HG03571 (cell line): ENCODE results near the gene CLIC1.

Experiments used
- ATAC-seq: cut with Tn5 transposase; IDR thresholded peaks from one replicate; pipeline ENCODE4 v1.9.1; 2021; ENCODE audit not compliant: unreplicated experiment

CLIC1 gene

DNA sequence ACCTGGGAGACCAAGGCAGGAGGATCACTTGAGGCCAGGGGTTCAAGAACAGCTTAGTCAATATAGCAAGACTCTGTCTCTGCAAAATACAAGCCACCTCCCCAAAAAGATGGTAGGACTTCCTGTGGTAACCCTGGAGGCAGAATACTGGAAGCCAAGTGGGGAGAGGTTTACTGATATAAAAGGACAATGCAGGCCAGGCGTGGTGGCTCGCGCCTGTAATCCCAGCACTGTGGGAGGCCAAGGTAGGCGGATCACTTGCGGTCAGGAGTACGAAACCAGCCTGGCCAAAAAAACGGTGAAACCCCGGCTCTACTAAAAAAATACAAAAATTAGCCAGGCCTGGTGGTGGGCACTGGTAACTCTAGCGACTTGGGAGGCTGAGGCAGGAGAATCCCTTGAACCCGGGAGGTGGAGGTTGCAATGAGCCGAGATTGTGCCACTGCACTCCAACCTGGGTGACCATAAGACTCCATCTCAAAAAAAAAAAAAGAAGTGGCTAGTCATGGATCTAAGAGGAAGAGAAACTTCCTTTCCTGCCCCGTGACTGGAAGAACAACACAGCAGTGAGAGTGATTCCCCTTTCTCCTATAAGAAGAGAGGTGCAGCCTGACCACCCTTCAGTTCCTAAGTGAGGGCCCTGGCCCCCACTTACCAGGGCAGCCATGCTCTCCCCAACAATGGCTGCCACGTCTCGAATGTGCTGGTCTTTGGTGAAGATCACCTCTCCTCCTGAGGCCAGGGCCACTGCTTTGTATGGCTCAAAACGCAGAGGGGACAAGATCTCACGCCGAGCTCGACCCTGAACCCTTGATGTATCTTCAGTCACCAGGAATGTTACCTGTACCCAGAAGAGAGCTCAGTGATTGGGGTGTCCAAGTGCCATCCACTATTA is 32.3 kb upstream of the CLIC1 start:
- no peak for ATAC-seq

GRCh38 chr6:31767096-31767645 is 30.8 kb upstream of the CLIC1 start:
- ATAC-seq: no peak

- no peak for ATAC-seq
Measured at GRCh38 chr6:31765910-31766794, 29.8 kb upstream of the CLIC1 start.

DNA sequence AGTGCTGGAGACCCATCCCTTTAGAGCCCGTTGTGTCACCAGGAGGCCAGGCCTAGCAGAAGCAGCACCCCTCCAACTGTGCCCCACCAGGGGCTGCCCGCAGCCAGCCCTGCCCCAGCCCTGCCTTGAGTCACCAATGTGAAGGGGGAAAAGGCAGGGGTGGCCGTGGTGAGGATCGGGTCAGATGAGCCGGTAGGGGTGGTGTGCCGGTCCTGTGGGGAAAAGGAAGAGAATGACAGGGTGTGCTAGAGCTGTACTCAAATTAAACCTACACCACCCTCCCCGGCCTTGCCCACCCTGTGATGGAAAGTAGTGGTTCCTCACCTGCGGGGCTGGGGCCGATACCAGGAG is 29.2 kb upstream of the CLIC1 start:
- no peak for ATAC-seq

DNA sequence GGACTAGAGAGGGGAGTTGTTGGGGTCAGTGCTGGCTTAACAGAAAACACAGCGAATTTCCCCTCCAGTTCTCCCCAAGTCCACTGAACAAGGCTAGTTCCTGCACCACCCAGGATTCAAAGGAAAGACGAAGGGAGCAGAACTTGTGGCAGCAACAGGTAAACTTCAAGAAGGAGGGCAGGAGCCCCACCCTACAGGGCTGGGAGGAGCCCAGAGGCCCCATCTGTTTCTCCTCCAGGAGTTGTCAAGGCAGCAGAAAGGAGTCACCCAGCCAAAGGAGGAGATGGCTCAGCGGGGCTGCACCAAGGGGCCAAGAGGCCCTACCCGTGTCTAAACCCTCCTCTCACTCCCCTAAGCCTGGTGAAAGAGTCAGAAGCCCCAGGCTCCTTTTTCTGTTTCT is 27.9 kb upstream of the CLIC1 start:
- no peak for ATAC-seq

- ATAC-seq: no peak
Measured at GRCh38 chr6:31763619-31763940, 27.2 kb upstream of the CLIC1 start.

DNA sequence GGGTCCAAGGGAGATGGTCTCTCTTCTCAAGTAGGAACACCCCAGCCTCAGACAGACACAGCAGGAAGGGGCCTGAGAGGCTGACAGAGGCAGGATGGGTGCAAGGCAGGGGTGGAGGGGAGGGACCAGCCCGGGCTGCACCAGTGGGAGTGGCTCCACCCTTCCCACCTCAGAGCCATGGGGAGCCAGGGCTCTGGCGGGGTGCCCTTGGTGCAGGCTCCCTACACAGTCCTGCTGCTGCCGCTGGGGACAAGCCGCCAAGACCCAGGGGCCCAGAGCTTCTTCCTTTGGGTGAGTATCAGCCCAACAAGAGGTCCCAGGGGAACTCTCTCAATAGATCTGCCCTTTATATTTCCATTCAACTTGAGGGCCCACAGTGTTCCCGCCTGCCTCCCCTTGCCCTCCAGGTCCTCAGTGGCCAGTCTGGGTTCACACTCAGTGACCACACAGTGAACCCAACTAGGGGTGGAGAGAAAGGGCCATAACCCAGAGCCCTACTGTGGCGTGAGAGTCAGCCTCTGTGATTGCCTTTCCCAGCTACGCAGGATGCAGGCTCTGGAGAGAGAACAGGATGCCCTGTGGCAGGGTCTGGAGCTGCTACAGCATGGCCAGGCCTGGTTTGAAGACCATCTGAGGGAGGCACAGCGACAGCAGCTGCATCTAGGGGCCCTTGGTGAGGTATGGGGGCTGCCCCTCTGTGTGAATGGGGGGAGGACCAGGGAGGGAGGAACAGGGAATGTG is 26.7 kb upstream of the CLIC1 start:
- ATAC-seq: no peak

- no peak for ATAC-seq
Measured at GRCh38 chr6:31762356-31762755, 26.0 kb upstream of the CLIC1 start, which contains the start of gene SAPCD1. TSS of gene SAPCD1 (plus strand) at chr6:31762656. CDS start at chr6:31763055, 399 bp downstream.

- no peak for ATAC-seq
Measured at GRCh38 chr6:31761343-31761742, 25.0 kb upstream of the CLIC1 start.

DNA sequence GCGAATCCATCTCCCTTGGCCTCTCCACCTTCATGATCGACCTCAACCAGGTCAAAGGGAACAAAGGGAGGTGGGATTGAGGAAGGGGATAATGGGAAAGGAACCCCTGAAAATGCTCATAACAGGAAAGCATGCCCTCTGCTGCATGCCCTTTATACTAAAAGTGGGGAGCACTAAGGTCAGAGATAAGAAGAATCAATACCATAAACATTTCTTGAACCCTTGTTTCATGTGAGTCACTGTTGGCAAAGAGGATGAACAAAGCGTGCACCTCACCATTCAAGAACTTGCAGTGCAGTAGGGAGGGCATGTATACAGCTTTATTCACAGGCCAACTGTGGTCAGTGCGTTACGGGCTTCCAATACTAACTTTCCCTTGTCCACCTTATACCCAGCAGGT is 24.5 kb upstream of the CLIC1 start:
- ATAC-seq: no peak

- ATAC-seq: no peak
Measured at GRCh38 chr6:31758281-31758680, 22.0 kb upstream of the CLIC1 start.

- no peak for ATAC-seq
Measured at GRCh38 chr6:31752739-31753319, 16.5 kb upstream of the CLIC1 start.

DNA sequence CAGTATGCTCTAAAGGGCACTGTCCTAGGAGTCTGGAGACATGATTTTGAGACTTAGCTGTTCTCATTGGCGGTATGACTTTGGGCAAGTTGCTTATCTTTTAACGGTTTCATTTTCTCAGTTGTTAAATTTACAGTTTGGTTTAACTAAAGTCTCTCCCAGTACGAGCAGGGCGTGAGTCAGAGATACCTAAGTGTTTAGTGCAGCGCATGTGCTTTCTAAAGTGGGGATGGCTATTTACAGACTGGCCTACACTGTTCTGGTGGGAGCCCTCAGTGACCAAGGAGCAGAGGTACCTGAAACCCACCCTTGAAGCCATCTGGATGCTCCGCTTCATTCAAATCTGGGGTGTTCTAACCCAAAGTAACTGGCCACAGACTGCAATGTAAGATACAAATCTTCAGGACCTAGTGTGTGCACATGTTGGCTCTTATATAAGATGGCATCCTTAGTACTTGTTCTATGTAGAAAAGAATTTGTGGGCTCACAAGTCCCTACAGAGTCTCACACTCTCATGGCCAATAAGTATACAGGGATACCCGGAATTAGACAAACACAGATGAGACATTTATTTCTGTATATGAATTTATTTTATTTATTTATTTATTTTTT is 14.2 kb upstream of the CLIC1 start:
- no peak for ATAC-seq

GRCh38 chr6:31749301-31750036 is 13.1 kb upstream of the CLIC1 start:
- ATAC-seq: no peak

DNA sequence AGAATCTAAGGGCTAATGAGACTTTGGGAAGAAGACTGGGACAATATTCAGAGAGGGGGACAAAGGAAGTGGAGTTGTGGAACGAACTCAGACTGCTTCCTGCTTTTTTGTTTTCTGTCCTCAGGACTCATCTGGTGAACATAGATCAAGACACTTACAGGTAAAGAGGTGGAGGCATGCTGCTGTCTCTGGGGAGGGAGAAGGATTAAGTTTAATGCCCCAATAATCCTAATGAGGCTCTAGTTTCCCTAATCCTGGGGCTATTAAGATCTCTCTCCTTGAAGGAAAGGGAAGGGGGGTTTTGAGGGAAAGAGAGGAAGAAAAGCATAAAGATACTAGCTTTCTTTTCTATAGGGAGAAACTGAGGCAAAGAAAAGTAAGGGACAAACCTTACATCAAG is 8.1 kb upstream of the CLIC1 start:
- no peak for ATAC-seq

DNA sequence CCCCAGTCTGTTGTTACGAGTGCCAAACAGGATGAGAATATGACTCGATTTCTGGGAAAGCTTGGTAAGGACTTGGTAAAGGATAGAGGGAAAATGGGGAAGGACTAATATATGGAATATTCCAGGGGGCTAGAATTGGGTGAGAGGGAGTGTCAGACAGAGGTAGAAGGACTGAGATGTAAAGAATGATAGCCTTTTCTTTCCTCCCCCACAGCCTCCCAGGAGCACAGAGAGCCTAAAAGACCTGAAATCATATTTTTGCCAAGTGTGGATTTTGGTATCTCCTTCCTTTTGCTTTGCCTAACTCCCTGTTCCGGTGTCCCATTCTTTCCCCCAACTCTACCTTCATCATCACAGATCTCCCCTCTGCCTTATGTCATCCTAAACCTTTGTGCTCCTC is 6.6 kb upstream of the CLIC1 start:
- ATAC-seq: no peak

GRCh38 chr6:31741815-31742214 is 5.5 kb upstream of the CLIC1 start:
- no peak for ATAC-seq

DNA sequence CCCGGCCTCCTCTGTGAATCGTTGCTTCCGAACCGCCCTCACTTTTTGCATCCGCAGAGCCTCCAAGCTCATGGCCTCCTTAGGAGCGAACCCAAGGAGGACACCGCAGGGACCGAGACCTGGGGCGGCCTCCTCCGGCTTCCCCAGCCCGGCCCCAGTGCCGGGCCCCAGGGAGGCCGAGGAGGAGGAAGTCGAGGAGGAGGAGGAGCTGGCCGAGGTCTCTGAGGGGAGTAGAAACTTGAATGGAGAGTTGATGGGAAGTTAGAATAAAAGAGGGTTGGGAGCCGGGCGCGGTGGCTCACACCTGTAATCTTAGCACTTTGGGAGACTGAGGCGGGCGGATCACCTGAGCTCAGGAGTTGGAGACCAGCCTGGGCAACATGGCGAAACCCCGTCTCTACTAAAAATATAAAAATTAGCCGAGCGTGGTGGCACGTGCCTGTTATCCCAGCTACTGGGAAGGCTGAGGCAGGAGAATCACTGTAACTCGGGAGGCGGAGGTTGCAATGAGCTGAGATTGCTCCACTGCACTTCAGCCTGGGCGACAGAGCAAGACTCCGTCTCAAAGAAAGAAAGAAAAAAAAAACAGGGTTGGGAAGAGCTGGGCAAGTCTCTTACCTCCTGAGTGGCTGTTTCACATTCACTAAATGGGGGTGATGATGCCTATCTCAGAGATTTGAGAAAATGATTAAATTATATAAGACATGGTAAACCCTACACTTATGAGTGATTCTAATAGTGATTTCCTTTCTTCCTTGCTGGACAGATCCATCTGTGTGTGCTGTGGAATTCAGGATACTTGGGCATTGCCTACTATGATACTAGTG is 4.3 kb upstream of the CLIC1 start:
- no peak for ATAC-seq
